Activated T-helper 2 cell treated with anti-CD3 and anti-CD28 coated beads, Interferon-gamma antibody, Interleukin-2, Interleukin-4, amounts not matched to agents 10 μg/mL and 5 μg/mL and 100 μg/mL, durations not matched to agents 14 hours and 24 hours and 36 hours (primary cell): ENCODE measurements around the gene TIMM17A. TPM values are rescaled to one million over a fixed set of nuclear protein-coding genes. Genes with fewer than 3 reads are reported as not detected.
A peak's percentile ranks its signal among the peaks of the same experiment; 100 is the strongest.
"Not testable (repeated sequence)": the region's sequence is repeated elsewhere in the genome, so short reads cannot be mapped to it uniquely, and the experiment has no call there.

Experiments used
- DNase-seq: peaks from one replicate; pipeline ENCODE4 v3.0.0; 2021; ENCODE audit warnings: low spot score
- H3K27ac Mint-ChIP-seq: one replicate; pipeline ENCODE4 v1.8.0; 2021; ENCODE audit warnings: mixed read lengths
- H3K27me3 Mint-ChIP-seq: one replicate; pipeline ENCODE4 v1.8.0; 2021; ENCODE audit warnings: low read depth, mixed read lengths
- H3K36me3 Mint-ChIP-seq: one replicate; pipeline ENCODE4 v1.8.0; 2021; ENCODE audit warnings: low read depth, mixed read lengths
- H3K4me1 Mint-ChIP-seq: one replicate; pipeline ENCODE4 v1.8.0; 2021; ENCODE audit warnings: low read depth, mixed read lengths
- H3K4me3 Mint-ChIP-seq: one replicate; pipeline ENCODE4 v1.8.0; 2021; ENCODE audit warnings: low read depth, mild to moderate bottlenecking, moderate library complexity, mixed read lengths
- H3K9me3 Mint-ChIP-seq: one replicate; pipeline ENCODE4 v1.8.0; 2021; ENCODE audit warnings: mixed read lengths
- intact Hi-C: fragments of 100-400 bp; cut with micrococcal nuclease; formaldehyde crosslinking; loops from one replicate; pipeline ENCODE4 v1.15.1; 2023
- total RNA-seq: library from RNA; stranded (reverse); gene quantifications from 2 replicates; pipeline ENCODE4 v1.2.3, GENCODE V29; 2022

TIMM17A gene
- total RNA-seq, 1 donor from 2014 or later, result 92.6 TPM

DNA sequence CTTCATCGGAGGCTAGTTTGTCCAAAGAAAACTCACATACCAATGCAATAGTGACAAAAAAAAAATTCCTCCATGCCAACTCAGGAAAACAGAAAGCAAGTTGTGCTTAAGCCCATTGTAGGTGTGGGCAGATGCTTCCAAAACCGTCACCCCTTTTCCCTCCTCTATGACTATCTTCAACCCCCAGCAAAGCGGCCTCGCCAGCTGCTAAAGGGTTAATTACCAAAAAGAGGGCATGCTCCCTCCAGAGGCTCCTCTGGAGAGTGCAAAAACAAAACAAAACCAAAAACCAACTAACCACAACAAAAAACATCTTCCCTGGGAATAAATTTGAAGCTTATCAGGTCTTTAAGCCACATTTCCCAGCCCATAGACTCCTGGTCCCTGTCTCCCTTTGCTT lies 10.1 kb upstream of the TIMM17A start:
- intact Hi-C loops, result no loop called here
- Mint-ChIP-seq H3K4me3 (no peak overlapping the region), H3K27ac (no peak overlapping the region), H3K36me3 (no peaks in the 10 kb centered on the region), H3K4me1 (peaks cover 4% of the 10 kb centered on the region), H3K9me3 (no peaks in the 10 kb centered on the region), H3K27me3 (peaks cover 50% of the 10 kb centered on the region)
- DNase-seq, result no peak

DNA sequence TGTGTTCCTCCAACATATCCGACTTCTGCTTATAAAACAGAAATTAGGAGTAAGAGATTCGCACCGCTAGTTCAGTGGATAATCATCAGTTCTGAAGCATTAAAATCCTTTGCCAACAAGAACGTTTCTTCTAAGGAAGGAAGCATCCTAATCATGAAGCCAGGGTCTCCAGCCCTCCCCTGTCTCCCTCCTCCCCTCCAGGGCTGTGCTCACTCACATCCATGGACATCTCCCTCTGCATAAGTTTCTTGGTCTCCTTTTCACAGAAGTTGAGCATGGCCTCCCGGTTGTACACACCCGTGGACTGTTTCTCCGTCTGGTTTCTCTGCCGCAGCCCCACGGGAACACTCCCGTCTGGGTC lies 9.5 kb upstream of the TIMM17A start:
- no peak overlapping the region for H3K4me3 Mint-ChIP-seq

DNA sequence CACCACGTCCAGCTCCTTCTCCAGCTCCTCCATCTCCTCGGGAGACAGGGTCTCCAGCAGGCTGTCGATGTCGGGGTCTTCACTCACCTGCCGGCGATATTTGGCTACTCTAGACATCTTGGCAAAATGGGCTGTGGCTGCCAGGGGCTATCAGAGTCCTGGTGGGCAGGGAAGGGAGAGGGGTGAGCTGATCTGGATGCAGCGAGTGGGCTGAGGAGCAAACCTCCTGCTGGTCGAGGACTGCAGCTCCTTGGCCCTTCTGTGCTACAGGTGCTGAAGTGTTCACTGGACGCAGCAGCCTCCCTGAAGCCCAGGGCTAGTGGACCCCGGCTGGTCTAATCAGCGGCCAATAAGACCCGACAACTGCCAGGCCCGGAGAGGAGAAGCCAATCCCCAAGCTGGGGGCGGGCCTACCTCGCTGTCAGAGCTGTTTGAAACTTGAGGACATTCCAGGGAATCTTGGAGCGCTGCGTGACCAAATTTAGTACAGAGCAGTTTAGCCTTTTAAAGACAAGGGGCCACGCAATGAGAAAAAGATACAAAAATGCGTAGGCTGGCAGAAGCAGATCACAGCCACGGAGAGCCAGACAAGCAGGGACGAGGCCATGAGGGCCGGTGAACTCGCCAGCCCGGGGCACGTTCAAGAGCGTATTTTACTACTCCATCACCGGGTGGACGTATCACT lies 8.9 kb upstream of the TIMM17A start, which contains the start of gene LMOD1:
LMOD1 (minus strand) TSS at position 325 of the 685 bp plus-strand sequence; CDS start at position 117, 208 bp downstream.
- H3K9me3 Mint-ChIP-seq, result no peaks in the 10 kb centered on the region
- intact Hi-C loops, result no loop called here
- H3K27me3 Mint-ChIP-seq, result peaks cover 52% of the 10 kb centered on the region
- H3K36me3 Mint-ChIP-seq, result no peaks in the 10 kb centered on the region
- no peak within 1 kb of the TSS for H3K4me3 Mint-ChIP-seq
- no peak within 1 kb of the TSS for H3K27ac Mint-ChIP-seq
- no peak for DNase-seq
- H3K4me1 Mint-ChIP-seq, result peaks cover 4% of the 10 kb centered on the region

More for the DNA sequence above, 9.5 kb upstream of the TIMM17A start:
- no peaks in the 10 kb centered on the region for H3K9me3 Mint-ChIP-seq
- H3K27ac Mint-ChIP-seq, result no peak overlapping the region
- DNase-seq, result no peak
- intact Hi-C loops, result no loop called here
- no peaks in the 10 kb centered on the region for H3K36me3 Mint-ChIP-seq
- H3K27me3 Mint-ChIP-seq, result peaks cover 52% of the 10 kb centered on the region
- H3K4me1 Mint-ChIP-seq, result peaks cover 4% of the 10 kb centered on the region

DNA sequence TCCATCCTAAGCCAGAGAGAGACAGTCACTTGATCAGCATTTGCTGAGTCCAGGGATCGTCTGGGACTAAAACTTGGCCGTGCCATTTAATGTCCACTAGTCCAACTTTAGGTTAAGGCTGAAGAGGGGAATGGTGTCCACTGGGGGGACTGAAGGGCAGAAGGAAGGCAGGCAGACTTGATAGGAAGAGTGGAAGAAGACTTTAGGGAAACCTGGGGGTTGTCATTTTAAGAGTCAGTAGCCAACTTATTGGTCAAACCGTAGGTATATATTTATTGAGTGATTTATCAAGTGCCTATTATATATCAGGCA lies 7.7 kb upstream of the TIMM17A start:
- Mint-ChIP-seq H3K4me3 (no peak overlapping the region), H3K27ac (no peak overlapping the region), H3K36me3 (no peaks in the 10 kb centered on the region), H3K27me3 (peaks cover 52% of the 10 kb centered on the region), H3K9me3 (no peaks in the 10 kb centered on the region), H3K4me1 (peaks cover 4% of the 10 kb centered on the region)
- intact Hi-C loops, result no loop called here
- DNase-seq, result no peak

- Mint-ChIP-seq H3K36me3 (no peaks in the 10 kb centered on the region), H3K9me3 (no peaks in the 10 kb centered on the region), H3K27me3 (peaks cover 44% of the 10 kb centered on the region), H3K4me1 (peaks cover 8% of the 10 kb centered on the region), H3K27ac (no peak overlapping the region), H3K4me3 (no peak overlapping the region)
- no peak for DNase-seq
- intact Hi-C loops, result no loop called here
These were observed 5.8 kb upstream of the TIMM17A start for GRCh38 chr1:201949491-201949890.

GRCh38 chr1:201954263-201955008 lies 867 bp upstream of the TIMM17A start:
- Mint-ChIP-seq H3K4me3 (peak overlapping the region; percentile 99), H3K36me3 (peaks cover 26% of the 10 kb centered on the region), H3K4me1 (peaks cover 14% of the 10 kb centered on the region), H3K9me3 (no peaks in the 10 kb centered on the region), H3K27ac (peak overlapping the region; percentile 96), H3K27me3 (peaks cover 2% of the 10 kb centered on the region)
- intact Hi-C loops, result loop anchor here (1.0 kb wide), 3 partner anchors 29 to 125 kb away; partner anchors contain the start of gene IPO9
- DNase-seq, result no peak

DNA sequence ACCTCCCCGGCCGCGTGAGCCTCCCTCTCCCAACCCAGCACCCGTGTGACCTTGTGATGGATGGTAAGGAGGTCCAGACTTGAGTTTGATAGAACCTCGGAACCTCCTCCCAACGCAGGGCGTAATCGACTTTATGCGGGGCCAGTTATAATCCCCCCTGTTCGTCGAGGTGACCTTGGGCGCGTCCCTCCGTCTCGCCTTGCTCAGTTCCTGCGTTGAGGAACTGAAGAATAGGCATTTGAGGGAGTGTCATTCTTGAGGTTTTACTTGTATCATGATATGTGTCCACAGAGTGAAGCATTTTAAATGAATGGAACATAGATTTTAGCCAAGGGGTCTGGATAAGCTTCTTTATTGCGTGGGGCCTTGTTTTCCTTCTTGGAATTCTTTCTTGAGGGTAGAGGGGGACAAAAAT lies 433 bp downstream of the TIMM17A start:
- H3K27me3 Mint-ChIP-seq, result no peaks in the 10 kb centered on the region
- intact Hi-C loops, result loop anchor here (1.0 kb wide), 3 partner anchors 28 to 126 kb away; partner anchors contain the start of gene IPO9

DNA sequence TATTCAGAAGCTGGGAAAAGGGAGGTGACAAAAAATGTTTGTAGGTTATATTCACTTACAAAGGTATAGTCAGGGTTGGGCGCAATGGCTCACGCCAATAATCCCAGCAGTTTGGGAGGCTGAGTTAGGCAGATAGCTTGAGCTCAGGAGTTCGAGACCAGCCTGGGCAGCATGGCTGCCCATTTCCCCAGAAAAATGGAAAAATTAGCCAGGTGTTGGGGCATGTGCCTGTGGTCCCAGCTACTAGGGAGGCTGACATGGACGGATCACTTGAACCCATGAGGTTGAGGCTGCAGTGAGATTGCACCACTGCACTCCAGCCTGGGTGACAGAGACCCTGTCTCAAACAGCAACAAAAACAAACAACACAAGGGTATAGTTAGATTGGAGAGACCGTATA lies 3.0 kb downstream of the TIMM17A start:
- peaks cover 15% of the 10 kb centered on the region for H3K4me1 Mint-ChIP-seq
- peaks cover 44% of the 10 kb centered on the region for H3K36me3 Mint-ChIP-seq
- intact Hi-C loops, result no loop called here
- H3K4me3 Mint-ChIP-seq, result no peak overlapping the region
- no peak overlapping the region for H3K27ac Mint-ChIP-seq
- DNase-seq, result no peak
- no peaks in the 10 kb centered on the region for H3K27me3 Mint-ChIP-seq
- H3K9me3 Mint-ChIP-seq, result no peaks in the 10 kb centered on the region

More for the DNA sequence above, 433 bp downstream of the TIMM17A start:
- H3K27ac Mint-ChIP-seq, result peak overlapping the region; percentile 96
- H3K36me3 Mint-ChIP-seq, result peaks cover 33% of the 10 kb centered on the region
- H3K4me1 Mint-ChIP-seq, result peaks cover 14% of the 10 kb centered on the region
- no peak for DNase-seq
- H3K9me3 Mint-ChIP-seq, result no peaks in the 10 kb centered on the region
- peak overlapping the region; percentile 99 for H3K4me3 Mint-ChIP-seq

- H3K9me3 Mint-ChIP-seq, DNase-seq, H3K27ac Mint-ChIP-seq, intact Hi-C loops, H3K4me1 Mint-ChIP-seq, H3K4me3 Mint-ChIP-seq, H3K27me3 Mint-ChIP-seq: not testable (repeated sequence)
- peaks cover 54% of the 10 kb centered on the region for H3K36me3 Mint-ChIP-seq
These were observed 7.1 kb downstream of the TIMM17A start for GRCh38 chr1:201962382-201962781.

DNA sequence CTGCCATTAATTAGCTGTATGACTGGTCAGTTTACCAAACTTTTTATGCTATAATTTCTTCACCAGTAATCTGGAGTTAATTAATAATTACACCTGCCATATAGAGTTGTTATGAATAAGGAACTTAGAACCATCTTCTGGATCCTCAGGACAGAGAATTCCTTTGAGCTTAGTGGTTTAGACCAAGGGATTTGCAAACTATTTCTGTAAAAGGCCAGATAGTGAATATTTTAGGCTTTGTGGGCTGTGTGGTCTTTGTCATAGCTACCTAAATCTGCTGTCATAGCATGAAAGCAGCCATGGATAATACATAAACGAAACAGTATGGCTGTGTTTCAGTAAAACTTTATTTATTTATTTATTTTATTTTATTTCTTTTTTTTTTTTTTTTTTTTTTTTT lies 9.0 kb downstream of the TIMM17A start:
- peaks cover 51% of the 10 kb centered on the region for H3K36me3 Mint-ChIP-seq
- DNase-seq, result no peak
- intact Hi-C loops, result no loop called here
- H3K4me1 Mint-ChIP-seq, result peaks cover 2% of the 10 kb centered on the region
- no peaks in the 10 kb centered on the region for H3K9me3 Mint-ChIP-seq
- no peak overlapping the region for H3K4me3 Mint-ChIP-seq
- H3K27ac Mint-ChIP-seq, result no peak overlapping the region
- H3K27me3 Mint-ChIP-seq, result no peaks in the 10 kb centered on the region

GRCh38 chr1:201966171-201966570 lies 10.9 kb downstream of the TIMM17A start:
- peaks cover 2% of the 10 kb centered on the region for H3K4me1 Mint-ChIP-seq
- no peak for DNase-seq
- no peaks in the 10 kb centered on the region for H3K27me3 Mint-ChIP-seq
- H3K9me3 Mint-ChIP-seq, result no peaks in the 10 kb centered on the region
- intact Hi-C loops, result no loop called here
- peaks cover 61% of the 10 kb centered on the region for H3K36me3 Mint-ChIP-seq
- H3K4me3 Mint-ChIP-seq, result no peak overlapping the region
- H3K27ac Mint-ChIP-seq, result no peak overlapping the region

GRCh38 chr1:201968202-201968925 lies 13.1 kb downstream of the TIMM17A start:
- Mint-ChIP-seq H3K27me3 (no peaks in the 10 kb centered on the region), H3K36me3 (peaks cover 50% of the 10 kb centered on the region), H3K27ac (no peak overlapping the region), H3K4me1 (no peaks in the 10 kb centered on the region), H3K9me3 (no peaks in the 10 kb centered on the region), H3K4me3 (no peak overlapping the region)
- intact Hi-C loops, result no loop called here
- DNase-seq, result no peak
